Measurements from ENCODE around the gene EXPH5.
"Not testable (repeated sequence)": the region's sequence is repeated elsewhere in the genome, so short reads cannot be mapped to it uniquely, and the experiment has no call there.

GRCh38 chr11:108586185-108586584 lies 7.4 kb downstream of the EXPH5 start:
- TF ChIP-seq CTCF, POLR2A (IDR thresholded peaks at IDR 0.05): not testable (repeated sequence)

Measured in Peyer's patch (tissue), 4 donors.